Trophoblast cell (in vitro differentiated cells and primary cell): ENCODE measurements around the gene IFNA1.

Experiments used
- DNase-seq, 2 donors: peaks; one replicate each; pipeline ENCODE4 v3.0.0-alpha.2; 2016
- H2AFZ ChIP-seq: 2 replicates; pipeline ENCODE4 v1.6.1; 2013; ENCODE audit warnings: low read length, moderate library complexity, mild to moderate bottlenecking; ENCODE audit not compliant: insufficient read depth, poor library complexity
- H2AK5ac ChIP-seq: 2 replicates; pipeline ENCODE4 v1.6.1; 2013; ENCODE audit warnings: mild to moderate bottlenecking, low read length
- H2BK120ac ChIP-seq: 2 replicates; pipeline ENCODE4 v1.6.1; 2013; ENCODE audit warnings: low read length, mild to moderate bottlenecking, moderate library complexity; ENCODE audit not compliant: insufficient read depth, poor library complexity
- H2BK12ac ChIP-seq: 2 replicates; pipeline ENCODE4 v1.6.1; 2013; ENCODE audit warnings: mild to moderate bottlenecking, low read length, moderate library complexity
- H2BK5ac ChIP-seq: 2 replicates; pipeline ENCODE4 v1.6.1; 2013; ENCODE audit warnings: low read length, low read depth, moderate library complexity, mild to moderate bottlenecking; ENCODE audit not compliant: poor library complexity
- H3K14ac ChIP-seq: 2 replicates; pipeline ENCODE4 v1.6.1; 2013; ENCODE audit warnings: mild to moderate bottlenecking, low read length
- H3K18ac ChIP-seq: 2 replicates; pipeline ENCODE4 v1.6.1; 2013; ENCODE audit warnings: mild to moderate bottlenecking, low read length
- H3K23ac ChIP-seq: 2 replicates; pipeline ENCODE4 v1.6.1; 2013; ENCODE audit warnings: low read length
- H3K27ac ChIP-seq: 2 replicates; pipeline ENCODE4 v1.5.1; 2013; ENCODE audit warnings: low read depth, mild to moderate bottlenecking, inconsistent platforms, low read length, moderate library complexity
- H3K27me3 ChIP-seq: 2 replicates; pipeline ENCODE4 v1.6.1; 2013; ENCODE audit warnings: inconsistent platforms, mild to moderate bottlenecking, low read length, moderate library complexity; ENCODE audit not compliant: insufficient read depth
- H3K36me3 ChIP-seq, 2 experiments: 1 replicate in 1 of 2; 2 replicates in 1 of 2; pipeline ENCODE4 v1.6.1; 2013; ENCODE audit warnings: low read length in 2 of 2, mild to moderate bottlenecking in 2 of 2, moderate library complexity in 1 of 2; ENCODE audit not compliant: insufficient read depth in 2 of 2, control insufficient read depth in 1 of 2
- H3K4ac ChIP-seq: 2 replicates; pipeline ENCODE4 v1.6.1; 2013; ENCODE audit warnings: low read depth, mild to moderate bottlenecking, low read length, moderate library complexity
- H3K4me1 ChIP-seq, 2 experiments: 1 replicate in 1 of 2; 2 replicates in 1 of 2; pipeline ENCODE4 v1.6.1; 2013; ENCODE audit warnings: low read length in 2 of 2, mild to moderate bottlenecking in 2 of 2, moderate library complexity in 1 of 2; ENCODE audit not compliant: insufficient read depth in 2 of 2, control insufficient read depth in 1 of 2
- H3K4me2 ChIP-seq: 2 replicates; pipeline ENCODE4 v1.6.1; 2013; ENCODE audit warnings: inconsistent platforms, mild to moderate bottlenecking, low read length, moderate library complexity
- H3K4me3 ChIP-seq: 2 replicates; pipeline ENCODE4 v1.5.1; 2013; ENCODE audit warnings: mild to moderate bottlenecking, low read depth, low read length, inconsistent platforms
- H3K79me1 ChIP-seq: one replicate; pipeline ENCODE4 v1.6.1; 2013; ENCODE audit warnings: low read length
- H3K79me2 ChIP-seq: 2 replicates; pipeline ENCODE4 v1.6.1; 2013; ENCODE audit warnings: low read length, mild to moderate bottlenecking; ENCODE audit not compliant: control insufficient read depth, insufficient read depth, poor library complexity
- H3K9ac ChIP-seq: 2 replicates; pipeline ENCODE4 v1.6.1; 2013; ENCODE audit warnings: mild to moderate bottlenecking, low read length
- H3K9me3 ChIP-seq: 2 replicates; pipeline ENCODE4 v1.6.1; 2013; ENCODE audit warnings: low read depth, mild to moderate bottlenecking, control low read depth, inconsistent platforms, low read length; ENCODE audit not compliant: insufficient read depth
- H4K12ac ChIP-seq: 2 replicates; pipeline ENCODE4 v1.6.1; 2013; ENCODE audit warnings: low read depth, mild to moderate bottlenecking, low read length, moderate library complexity
- H4K8ac ChIP-seq: 2 replicates; pipeline ENCODE4 v1.6.1; 2013; ENCODE audit warnings: low read depth, mild to moderate bottlenecking, low read length, moderate library complexity
- H4K91ac ChIP-seq: one replicate; pipeline ENCODE4 v1.6.1; 2013; ENCODE audit warnings: low read depth, mild to moderate bottlenecking, low read length, moderate library complexity
- WGBS: extraction: QIAGEN DNeasy Blood & Tissue Kit; methylation state at CpG from one replicate; pipeline ENCODE4 v1.1.7; 2013; ENCODE audit warnings: missing lambda C conversion rate; ENCODE audit not compliant: insufficient read length, insufficient coverage; ENCODE audit errors: extremely low coverage; 5-methylcytosine and 5-hydroxymethylcytosine counted together

The IFNA1 gene

DNA sequence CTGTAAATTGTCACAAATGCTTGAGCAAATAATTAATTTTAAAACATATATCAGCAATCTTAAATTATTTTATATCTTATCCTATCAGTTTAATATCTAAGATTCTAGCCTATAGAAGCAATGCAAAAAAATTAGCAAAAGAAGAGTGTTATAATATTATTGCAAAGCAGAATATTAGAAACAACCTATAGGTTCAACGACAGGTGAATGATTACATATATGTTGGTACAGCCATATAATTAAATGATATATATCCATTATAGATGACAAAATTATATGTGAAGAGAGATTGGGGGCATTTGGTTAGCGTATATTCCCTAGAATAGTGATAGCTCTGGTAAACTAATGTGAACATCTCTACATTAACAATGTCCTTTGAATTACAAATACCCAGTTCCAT, 42.0 kb downstream of the IFNA1 start, which contains the start of gene IFNE:
Gene IFNE, minus strand, starts transcription at position 101 of the 400 bp plus-strand sequence. CDS start 619 bp downstream, outside the sequence.
- no CpG with 5 or more reads among the region's 2 CpGs for WGBS
- no peak within 1 kb of the TSS for H3K18ac ChIP-seq
- H2BK12ac ChIP-seq, result no peak within 1 kb of the TSS
- no peaks in the 10 kb centered on the region for H3K9me3 ChIP-seq
- H3K23ac ChIP-seq, result no peak within 1 kb of the TSS
- no peak within 1 kb of the TSS for H2BK120ac ChIP-seq
- no peak within 1 kb of the TSS for H3K14ac ChIP-seq
- H3K36me3 ChIP-seq, result no peaks in the 10 kb centered on the region
- no peak within 1 kb of the TSS for H2AK5ac ChIP-seq
- no peaks in the 10 kb centered on the region for H3K27me3 ChIP-seq
- H3K4me1 ChIP-seq, result peaks cover 2 to 4% of the 10 kb centered on the region in 2 experiments
- no peak within 1 kb of the TSS for H3K4ac ChIP-seq
- no peak within 1 kb of the TSS for H3K4me3 ChIP-seq
- H3K79me1 ChIP-seq, result no peaks in the 10 kb centered on the region
- H2AFZ ChIP-seq, result no peak within 1 kb of the TSS
- H3K27ac ChIP-seq, result no peak within 1 kb of the TSS
- H3K4me2 ChIP-seq, result no peak within 1 kb of the TSS
- H3K9ac ChIP-seq, result no peak within 1 kb of the TSS
- no peak for DNase-seq
- no peak within 1 kb of the TSS for H2BK5ac ChIP-seq
- no peaks in the 10 kb centered on the region for H3K79me2 ChIP-seq
- H4K12ac ChIP-seq, result no peak within 1 kb of the TSS
- H4K8ac ChIP-seq, result no peak within 1 kb of the TSS
- no peak within 1 kb of the TSS for H4K91ac ChIP-seq
